H1 (cell line): ENCODE data around the gene SLC9B2. TPM values are rescaled to one million over a fixed set of nuclear protein-coding genes. Genes with fewer than 3 reads are reported as not detected.

Experiments
- CHD7 ChIP-seq: fragments of 300-600 bp; sonication (generic); IDR thresholded peaks from 2 replicates; pipeline ENCODE4 v1.7.1; 2012; ENCODE audit warnings: low read length, moderate library complexity, mild to moderate bottlenecking, inconsistent platforms; ENCODE audit not compliant: insufficient replicate concordance
- CTBP2 ChIP-seq: IDR thresholded peaks from 2 replicates; pipeline ENCODE4 v1.7.0; 2011; ENCODE audit warnings: borderline replicate concordance, mild to moderate bottlenecking, moderate library complexity, mixed read lengths, low read length; ENCODE audit not compliant: insufficient read depth, insufficient read length
- EP300 ChIP-seq, 2 experiments: IDR thresholded peaks; 1 replicate in 1 of 2; 2 replicates in 1 of 2; pipeline ENCODE4 v1.6.1; 2011 to 2012; ENCODE audit warnings: low read depth in 2 of 2, low read length in 2 of 2, mild to moderate bottlenecking in 2 of 2, borderline replicate concordance in 1 of 2, inconsistent platforms in 1 of 2, moderate library complexity in 1 of 2
- EZH2 ChIP-seq: fragments of 200-600 bp; sonication (generic); IDR thresholded peaks from 2 replicates; pipeline ENCODE4 v1.7.1; 2012; ENCODE audit warnings: low read depth, mild to moderate bottlenecking, moderate library complexity, low read length, inconsistent platforms; ENCODE audit not compliant: severe bottlenecking
- GABPA ChIP-seq: IDR thresholded peaks from 2 replicates; pipeline ENCODE4 v1.6.1; 2011; ENCODE audit warnings: mild to moderate bottlenecking, low read length, moderate library complexity, borderline replicate concordance; ENCODE audit not compliant: insufficient read depth
- POU5F1 ChIP-seq: IDR thresholded peaks from 2 replicates; pipeline ENCODE4 v1.6.1; 2011; ENCODE audit warnings: low read depth, mild to moderate bottlenecking, low read length, moderate library complexity
- RFX5 ChIP-seq: IDR thresholded peaks from 2 replicates; pipeline ENCODE4 v1.6.1; 2011; ENCODE audit warnings: low read depth, low read length, improper control_type of control experiment, borderline replicate concordance
- RNF2 ChIP-seq: fragments of 200-900, 300-1000 bp; sonication (generic); IDR thresholded peaks from 2 replicates; pipeline ENCODE4 v1.7.1; 2016; ENCODE audit warnings: borderline replicate concordance, low read depth, mild to moderate bottlenecking, antibody characterized with exemption, low read length; ENCODE audit not compliant: poor library complexity, severe bottlenecking; ENCODE audit errors: missing control alignments
- TBP ChIP-seq: IDR thresholded peaks from 2 replicates; pipeline ENCODE4 v1.6.1; 2011; ENCODE audit warnings: low read depth, low read length, improper control_type of control experiment
- TCF12 ChIP-seq: IDR thresholded peaks from 2 replicates; pipeline ENCODE4 v1.6.1; 2011; ENCODE audit warnings: low read depth, mild to moderate bottlenecking, low read length
- polyA plus RNA-seq, 7 experiments: library from polyadenylated mRNA; depleted of rRNA in 3 of 7; stranded (reverse) in 5 of 7; unstranded in 2 of 7; fragments of >200 nt in 5 of 7; fragments of 200-250 nt in 2 of 7; gene quantifications; 1 replicate in 5 of 7; 2 replicates in 1 of 7; 4 replicates in 1 of 7; pipeline versions ENCODE4 v1.2.1 to v1.2.3, GENCODE V29; 2011 to 2013; ENCODE audit warnings: missing spikeins in 2 of 7, mixed read lengths in 2 of 7
- total RNA-seq: library from RNA; stranded (reverse); fragmentation: NEBNext Ultra II Directional; extraction: Animal tissue kit (Norgen Biotek cat#: 25700); gene quantifications from 2 replicates; pipeline ENCODE4 v1.2.1, GENCODE V29; 2021

Gene SLC9B2
- total and polyA plus RNA-seq, 2 of the 8 experiments (the other 6 are each of a cell fraction or from before 2014, with no cell fraction given) = 3.2 to 5.2 TPM

GRCh38 chr4:103097112-103097511 lies 20.6 kb upstream of the SLC9B2 start (continued):
- TF ChIP-seq CHD7 (no peak), RFX5 (no peak), EZH2 (no peak), GABPA (no peak), EP300 (IDR thresholded peaks at IDR 0.05; ENCODE audit: borderline replicate concordance in 1 of 2, low read depth in 2 of 2, low read length in 2 of 2) (no peak), CTBP2 (no peak), RNF2 (no peak), POU5F1 (no peak), TCF12 (no peak), TBP (no peak)
